ENCODE measurements around the gene MCM9.
"Not testable (repeated sequence)": the region's sequence is repeated elsewhere in the genome, so short reads cannot be mapped to it uniquely, and the experiment has no call there.

Gene MCM9

GRCh38 chr6:118860363-118860762 is 74.6 kb downstream of the MCM9 start:
- DNase-seq: no peak

GRCh38 chr6:118859517-118860064 is 75.4 kb downstream of the MCM9 start:
- no peak for DNase-seq

DNA sequence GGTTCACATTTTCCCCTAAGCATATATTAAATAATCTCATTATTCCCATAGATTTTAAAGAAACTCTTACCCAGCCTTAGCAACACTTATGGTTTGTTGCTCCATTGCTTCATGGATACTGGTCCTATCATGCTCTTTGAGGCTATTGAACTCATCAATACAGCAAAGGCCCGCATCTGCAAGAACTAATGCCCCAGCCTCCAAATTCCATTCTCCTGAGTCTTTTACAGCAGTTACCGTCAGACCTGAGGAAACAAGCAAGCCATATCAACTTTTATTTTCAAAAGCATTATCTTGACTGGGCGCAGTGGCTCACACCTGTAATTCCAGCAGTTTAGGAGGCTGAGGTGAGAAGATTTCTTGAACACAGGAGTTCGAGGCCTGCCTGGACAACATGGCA is 78.7 kb downstream of the MCM9 start:
- no peak for DNase-seq

DNA sequence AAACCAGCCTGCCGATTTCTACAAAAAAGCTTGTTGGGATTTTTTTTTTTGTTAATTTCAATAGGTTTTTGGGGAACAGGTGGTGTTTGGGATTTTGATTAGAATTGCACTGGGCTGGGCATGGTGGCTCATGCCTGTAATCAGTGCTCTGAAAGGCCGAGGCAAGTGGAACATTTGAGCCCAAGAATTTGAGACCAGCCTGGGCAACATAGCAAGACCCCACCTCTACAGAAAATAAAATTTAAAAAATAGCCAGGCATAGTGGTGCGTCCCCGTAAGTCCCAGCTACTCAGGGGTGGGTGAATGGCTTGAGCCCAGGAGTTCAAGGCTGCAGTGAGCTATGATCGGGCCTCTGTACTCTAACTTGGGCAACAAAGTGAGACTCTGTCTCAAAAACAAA is 81.6 kb downstream of the MCM9 start:
- DNase-seq: no peak

GRCh38 chr6:118844915-118845314 is 90.0 kb downstream of the MCM9 start:
- DNase-seq: no peak

DNA sequence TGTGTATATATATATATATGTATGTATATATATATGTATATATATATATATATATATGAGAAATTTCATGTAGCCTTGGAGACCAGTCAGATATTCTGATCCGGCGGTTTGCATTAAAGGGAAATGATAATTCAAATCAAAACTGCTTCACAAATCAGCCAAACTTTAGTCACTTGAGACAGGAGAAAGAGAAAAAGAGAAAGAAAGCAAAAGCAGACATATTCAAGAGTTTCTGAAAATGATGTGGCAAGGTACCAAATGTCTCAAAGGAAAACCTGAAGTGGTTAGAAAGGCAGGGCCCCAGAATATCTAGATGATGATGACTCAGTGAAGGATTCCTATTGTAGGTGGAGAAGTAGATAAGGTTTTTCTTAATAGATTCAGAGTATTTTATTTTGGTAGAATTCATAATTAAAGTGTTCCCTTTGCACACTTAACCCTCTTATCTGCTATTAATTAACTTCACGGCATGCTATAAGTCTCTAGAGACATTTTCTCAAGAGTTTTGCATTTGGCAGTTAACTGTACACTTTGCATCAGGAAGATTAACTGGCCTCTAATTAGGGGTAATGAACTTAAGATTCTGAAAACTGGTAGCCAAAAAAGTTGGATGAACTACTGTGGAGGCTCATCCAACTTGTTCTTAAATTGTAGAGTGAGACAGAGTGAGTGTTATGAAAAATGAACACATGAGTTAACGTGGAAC is 91.1 kb downstream of the MCM9 start:
- no peak for DNase-seq

- no peak for DNase-seq
Observed at GRCh38 chr6:118830691-118831090, 104.3 kb downstream of the MCM9 start.

DNA sequence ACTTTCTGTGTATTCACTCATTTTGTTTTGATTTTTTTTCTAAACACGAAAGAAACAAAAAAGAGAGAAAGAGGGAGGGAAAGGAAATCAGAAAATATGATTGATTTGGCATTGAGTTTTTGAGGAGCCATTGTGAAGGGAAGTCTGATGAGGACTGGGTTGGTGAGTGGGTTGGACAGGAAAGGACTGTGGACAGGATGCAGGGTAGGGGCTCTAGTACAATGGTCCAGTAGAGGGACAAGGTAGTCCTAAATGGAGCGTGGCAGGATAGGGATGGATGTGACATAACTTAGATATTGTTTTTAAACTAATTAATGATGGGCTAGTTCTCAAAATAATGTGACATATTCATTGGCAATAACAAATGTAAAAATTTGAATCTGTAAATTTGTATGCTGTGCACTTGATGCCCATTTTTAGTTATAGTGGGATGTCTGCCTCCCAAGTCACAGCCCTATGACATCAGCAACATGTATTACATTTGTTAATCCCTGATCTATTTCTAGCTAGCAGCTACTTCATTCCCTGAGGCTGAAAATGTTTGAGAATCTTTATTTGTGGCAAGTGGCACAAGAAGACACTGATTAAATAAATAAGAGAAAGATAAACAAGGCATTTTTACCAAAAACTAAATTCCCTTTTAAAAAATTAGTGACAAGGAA is 105.0 kb downstream of the MCM9 start:
- DNase-seq: no peak

DNA sequence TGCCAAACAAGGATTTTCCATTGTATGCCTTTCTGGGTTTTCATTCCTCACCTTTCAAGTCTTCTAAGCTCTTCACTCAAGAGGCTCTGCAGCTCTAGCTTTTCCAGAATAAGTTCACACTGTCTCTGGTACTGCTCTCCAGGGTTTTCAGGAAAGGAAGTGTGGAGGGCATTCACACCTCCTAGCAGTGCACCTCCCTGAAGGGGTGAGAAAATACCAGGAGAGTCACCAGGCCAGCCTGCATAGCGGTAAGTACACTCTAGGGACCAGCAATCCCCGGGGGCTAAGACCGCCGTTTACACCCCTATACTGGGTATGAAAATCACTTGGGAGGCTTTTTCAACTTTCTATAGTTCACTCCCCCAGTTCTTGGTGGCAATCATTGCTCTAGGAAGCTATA is 108.9 kb downstream of the MCM9 start:
- no peak for DNase-seq

- DNase-seq: no peak
Observed at GRCh38 chr6:118825661-118826060, 109.3 kb downstream of the MCM9 start.

GRCh38 chr6:118815495-118815894 is 119.5 kb downstream of the MCM9 start:
- no peak for DNase-seq

- no peak for DNase-seq
Observed at GRCh38 chr6:118813775-118814174, 121.2 kb downstream of the MCM9 start.

DNA sequence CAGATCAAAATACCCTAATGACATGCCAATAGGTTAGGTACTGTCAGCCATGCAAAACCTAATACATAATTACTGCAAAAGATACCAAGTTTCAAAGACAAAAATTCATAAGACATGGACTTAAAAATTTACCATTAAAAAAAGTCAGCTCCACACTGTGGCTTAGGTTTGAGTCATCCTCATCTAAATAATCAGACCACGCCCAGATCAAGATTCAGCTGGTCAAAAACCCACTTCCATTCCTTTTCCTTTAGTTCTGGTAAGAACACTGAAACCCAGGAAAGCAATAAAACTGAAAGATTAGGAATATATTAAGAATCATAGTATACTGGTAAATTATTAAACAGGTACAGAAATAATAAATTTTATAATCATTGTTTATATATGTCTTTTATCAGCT is 122.0 kb downstream of the MCM9 start:
- DNase-seq: no peak

- no peak for DNase-seq
Observed at GRCh38 chr6:118810420-118811027, 124.4 kb downstream of the MCM9 start.

DNA sequence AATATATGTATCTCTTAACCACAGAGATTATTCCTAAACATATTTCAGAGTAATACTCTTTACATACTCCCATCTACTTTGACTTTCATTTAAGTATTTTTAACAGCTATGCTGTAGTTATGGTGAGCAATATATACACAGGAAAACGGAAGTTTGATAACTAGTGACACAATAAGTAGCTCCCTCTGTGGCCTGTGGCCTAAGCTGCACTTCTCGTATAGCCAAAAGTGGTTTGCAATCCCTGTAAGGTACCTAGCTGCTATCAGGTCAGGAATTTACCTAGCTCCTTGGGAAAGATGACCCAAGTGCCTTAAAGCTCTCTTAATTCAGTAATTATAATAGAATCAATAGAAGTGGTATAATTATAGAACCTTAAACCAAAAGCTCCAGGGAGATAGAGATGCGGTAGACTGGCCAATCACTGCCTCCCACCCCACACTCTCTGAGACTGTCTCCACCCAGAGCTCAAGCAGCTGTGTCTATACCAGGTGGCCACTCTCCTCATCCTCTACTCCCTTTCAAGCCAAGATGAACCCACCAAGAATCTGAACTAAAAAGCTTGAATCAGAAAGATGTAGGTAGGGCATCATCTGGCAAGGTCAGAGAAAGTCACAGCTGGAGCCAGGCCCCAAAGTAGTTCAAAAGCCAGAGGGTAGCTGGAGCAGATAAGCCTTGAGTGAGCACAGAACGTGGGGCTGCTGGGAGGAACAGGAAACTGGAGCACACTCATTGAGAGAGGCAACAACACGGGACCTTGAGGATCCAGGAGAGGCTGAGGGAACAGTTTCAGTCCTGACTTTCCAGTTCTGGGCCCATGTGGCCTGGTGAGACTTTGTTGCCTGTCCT is 125.9 kb downstream of the MCM9 start:
- no peak for DNase-seq

- no peak for DNase-seq
Observed at GRCh38 chr6:118804091-118804490, 130.9 kb downstream of the MCM9 start.

GRCh38 chr6:118801257-118801656 is 133.7 kb downstream of the MCM9 start:
- DNase-seq: no peak

GRCh38 chr6:118800394-118801071 is 134.4 kb downstream of the MCM9 start:
- peak; percentile 77 for DNase-seq

- DNase-seq: no peak
Observed at GRCh38 chr6:118799826-118800225, 135.1 kb downstream of the MCM9 start.

- not testable (repeated sequence) for DNase-seq
Observed at GRCh38 chr6:118796548-118796947, 138.4 kb downstream of the MCM9 start.

GRCh38 chr6:118791499-118791898 is 143.5 kb downstream of the MCM9 start:
- no peak for DNase-seq

GRCh38 chr6:118789954-118790353 is 145.0 kb downstream of the MCM9 start:
- DNase-seq: peak; percentile 16

DNA sequence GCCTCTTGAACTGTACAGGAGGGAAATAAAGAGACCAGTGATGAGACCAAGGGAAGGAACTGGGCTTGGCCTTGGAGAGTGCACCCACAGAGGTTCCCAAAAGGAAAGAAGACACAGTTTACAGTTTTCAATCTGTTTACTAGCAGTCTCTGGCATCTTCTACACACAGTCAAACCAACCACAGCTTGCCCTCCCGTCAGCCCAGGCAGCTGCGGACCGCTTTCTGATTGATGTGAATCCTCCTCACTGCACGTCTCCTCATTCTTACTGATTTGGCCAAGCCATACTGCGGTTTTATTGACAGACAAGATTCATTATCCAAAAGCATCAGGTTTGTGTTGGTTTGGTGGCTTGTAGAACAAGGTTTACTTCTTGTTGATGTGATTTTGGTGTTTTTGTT is 145.5 kb downstream of the MCM9 start:
- no peak for DNase-seq
